ENCODE data around the gene PPME1.

The PPME1 gene

GRCh38 chr11:74233683-74234082 is 62.6 kb downstream of the PPME1 start:
- DNase-seq, result no peak

GRCh38 chr11:74235121-74235520 is 64.0 kb downstream of the PPME1 start:
- DNase-seq, result no peak

GRCh38 chr11:74237541-74237940 is 66.5 kb downstream of the PPME1 start:
- DNase-seq, result no peak

GRCh38 chr11:74238243-74238642 is 67.2 kb downstream of the PPME1 start:
- DNase-seq, result no peak

GRCh38 chr11:74248469-74248868 is 77.4 kb downstream of the PPME1 start:
- DNase-seq, result no peak

- DNase-seq, result no peak
Measured at GRCh38 chr11:74249496-74249895, 78.4 kb downstream of the PPME1 start.

GRCh38 chr11:74253361-74253760 is 82.3 kb downstream of the PPME1 start:
- no peak for DNase-seq

GRCh38 chr11:74255741-74256375 is 84.8 kb downstream of the PPME1 start:
- peak; percentile 96 for DNase-seq

- DNase-seq, result peak; percentile 40
Measured at GRCh38 chr11:74256378-74257133, 85.5 kb downstream of the PPME1 start.

- no peak for DNase-seq
Measured at GRCh38 chr11:74257959-74258553, 87.0 kb downstream of the PPME1 start.

- no peak for DNase-seq
Measured at GRCh38 chr11:74262725-74263124, 91.6 kb downstream of the PPME1 start.

GRCh38 chr11:74265256-74265655 is 94.2 kb downstream of the PPME1 start:
- DNase-seq, result no peak

- no peak for DNase-seq
Measured at GRCh38 chr11:74267014-74267413, 95.9 kb downstream of the PPME1 start.

- DNase-seq, result no peak
Measured at GRCh38 chr11:74268456-74268855, 97.4 kb downstream of the PPME1 start.

GRCh38 chr11:74269161-74269811 is 98.2 kb downstream of the PPME1 start:
- no peak for DNase-seq

- no peak for DNase-seq
Measured at GRCh38 chr11:74272276-74272675, 101.2 kb downstream of the PPME1 start.

GRCh38 chr11:74276581-74276980 is 105.5 kb downstream of the PPME1 start:
- DNase-seq, result no peak

GRCh38 chr11:74278103-74278502 is 107.0 kb downstream of the PPME1 start:
- DNase-seq, result no peak

- no peak for DNase-seq
Measured at GRCh38 chr11:74278721-74279161, 107.7 kb downstream of the PPME1 start.

- DNase-seq, result no peak
Measured at GRCh38 chr11:74279256-74279655, 108.2 kb downstream of the PPME1 start.

GRCh38 chr11:74280494-74280893 is 109.4 kb downstream of the PPME1 start:
- no peak for DNase-seq

GRCh38 chr11:74282421-74282820 is 111.3 kb downstream of the PPME1 start:
- DNase-seq, result no peak

- no peak for DNase-seq
Measured at GRCh38 chr11:74282914-74283371, 111.9 kb downstream of the PPME1 start.
